HUES64 (cell line): Measurements from ENCODE around the gene PARD6B.

Source experiments
- H3K27ac ChIP-seq: 2 replicates; pipeline ENCODE4 v1.7.0; 2013; ENCODE audit warnings: low read depth, low read length, inconsistent platforms
- H3K27me3 ChIP-seq: 2 replicates; pipeline ENCODE4 v1.6.1; 2013; ENCODE audit warnings: mild to moderate bottlenecking, low read length; ENCODE audit not compliant: insufficient read depth
- H3K36me3 ChIP-seq: 2 replicates; pipeline ENCODE4 v1.6.1; 2013; ENCODE audit warnings: mild to moderate bottlenecking, low read length; ENCODE audit not compliant: insufficient read depth
- H3K4me1 ChIP-seq: 2 replicates; pipeline ENCODE4 v1.6.1; 2013; ENCODE audit warnings: mild to moderate bottlenecking, low read length, moderate library complexity; ENCODE audit not compliant: insufficient read depth
- H3K4me3 ChIP-seq: 2 replicates; pipeline ENCODE4 v1.5.1; 2013; ENCODE audit warnings: mild to moderate bottlenecking, low read length, moderate library complexity
- H3K9ac ChIP-seq: 2 replicates; pipeline ENCODE4 v1.6.1; 2013; ENCODE audit warnings: mild to moderate bottlenecking, low read depth, low read length
- H3K9me3 ChIP-seq: 2 replicates; pipeline ENCODE4 v1.6.1; 2013; ENCODE audit warnings: low read depth, low read length; ENCODE audit not compliant: insufficient read depth
- WGBS: fragments of 150-250, 120-280 bp; methylation state at CpG from one replicate; pipeline ENCODE4 v1.1.7; 2013; ENCODE audit warnings: missing lambda C conversion rate; 5-methylcytosine and 5-hydroxymethylcytosine counted together

The PARD6B gene

GRCh38 chr20:50716518-50716917 lies 14.9 kb upstream of the PARD6B start:
- Histone ChIP-seq H3K27ac (no peak overlapping the region), H3K4me1 (peaks cover 8% of the 10 kb centered on the region), H3K9me3 (no peaks in the 10 kb centered on the region), H3K27me3 (no peaks in the 10 kb centered on the region), H3K36me3 (no peaks in the 10 kb centered on the region), H3K4me3 (no peak overlapping the region), H3K9ac (no peak overlapping the region)
- WGBS = no CpG with 5 or more reads among the region's 1 CpG

GRCh38 chr20:50717312-50717711 lies 14.1 kb upstream of the PARD6B start:
- H3K36me3 ChIP-seq = no peaks in the 10 kb centered on the region
- no peaks in the 10 kb centered on the region for H3K27me3 ChIP-seq
- H3K9ac ChIP-seq = no peak overlapping the region
- 89% methylated on average over 2 of the region's 2 CpGs for WGBS
- peaks cover 8% of the 10 kb centered on the region for H3K4me1 ChIP-seq
- H3K9me3 ChIP-seq = no peaks in the 10 kb centered on the region
- H3K27ac ChIP-seq = no peak overlapping the region
- H3K4me3 ChIP-seq = no peak overlapping the region

GRCh38 chr20:50717974-50718761 lies 13.2 kb upstream of the PARD6B start:
- WGBS = 65% methylated on average over 11 of the region's 13 CpGs
- Histone ChIP-seq H3K36me3 (no peaks in the 10 kb centered on the region), H3K27ac (no peak overlapping the region), H3K4me3 (no peak overlapping the region), H3K9me3 (no peaks in the 10 kb centered on the region), H3K27me3 (no peaks in the 10 kb centered on the region), H3K9ac (no peak overlapping the region), H3K4me1 (peaks cover 8% of the 10 kb centered on the region)

- H3K27ac ChIP-seq = no peak overlapping the region
- H3K27me3 ChIP-seq = no peaks in the 10 kb centered on the region
- H3K4me1 ChIP-seq = peaks cover 10% of the 10 kb centered on the region
- no peaks in the 10 kb centered on the region for H3K9me3 ChIP-seq
- H3K4me3 ChIP-seq = no peak overlapping the region
- no peak overlapping the region for H3K9ac ChIP-seq
- WGBS = 99% methylated on average over 4 of the region's 4 CpGs
- no peaks in the 10 kb centered on the region for H3K36me3 ChIP-seq
Observed at GRCh38 chr20:50719328-50719727, 12.1 kb upstream of the PARD6B start.

GRCh38 chr20:50720026-50720425 lies 11.4 kb upstream of the PARD6B start:
- WGBS = 88% methylated on average over 3 of the region's 5 CpGs
- H3K27me3 ChIP-seq = no peaks in the 10 kb centered on the region
- H3K27ac ChIP-seq = no peak overlapping the region
- peaks cover 17% of the 10 kb centered on the region for H3K4me1 ChIP-seq
- H3K36me3 ChIP-seq = no peaks in the 10 kb centered on the region
- no peak overlapping the region for H3K4me3 ChIP-seq
- H3K9ac ChIP-seq = no peak overlapping the region
- H3K9me3 ChIP-seq = no peaks in the 10 kb centered on the region

- Histone ChIP-seq H3K4me1 (peaks cover 22% of the 10 kb centered on the region), H3K4me3 (no peak overlapping the region), H3K9ac (no peak overlapping the region), H3K27ac (no peak overlapping the region), H3K36me3 (no peaks in the 10 kb centered on the region), H3K9me3 (no peaks in the 10 kb centered on the region), H3K27me3 (no peaks in the 10 kb centered on the region)
Observed at GRCh38 chr20:50720582-50720981, 10.8 kb upstream of the PARD6B start.

- no peak overlapping the region for H3K9ac ChIP-seq
- no peaks in the 10 kb centered on the region for H3K36me3 ChIP-seq
- H3K27me3 ChIP-seq = no peaks in the 10 kb centered on the region
- H3K27ac ChIP-seq = no peak overlapping the region
- no peak overlapping the region for H3K4me3 ChIP-seq
- WGBS = 90% methylated on average over 9 of the region's 9 CpGs
- peaks cover 22% of the 10 kb centered on the region for H3K4me1 ChIP-seq
- H3K9me3 ChIP-seq = no peaks in the 10 kb centered on the region
Observed at GRCh38 chr20:50721881-50722281, 9.5 kb upstream of the PARD6B start.

GRCh38 chr20:50722424-50723155 lies 8.8 kb upstream of the PARD6B start:
- WGBS = 91% methylated on average over 10 of the region's 10 CpGs
- Histone ChIP-seq H3K36me3 (no peaks in the 10 kb centered on the region), H3K4me1 (peaks cover 22% of the 10 kb centered on the region), H3K27me3 (no peaks in the 10 kb centered on the region), H3K27ac (no peak overlapping the region), H3K4me3 (no peak overlapping the region), H3K9ac (no peak overlapping the region), H3K9me3 (no peaks in the 10 kb centered on the region)

GRCh38 chr20:50723672-50724071 lies 7.7 kb upstream of the PARD6B start:
- WGBS = 97% methylated on average over 9 of the region's 9 CpGs
- H3K36me3 ChIP-seq = no peaks in the 10 kb centered on the region

GRCh38 chr20:50724112-50724725 lies 7.2 kb upstream of the PARD6B start:
- H3K4me3 ChIP-seq = no peak overlapping the region
- 91% methylated on average over 7 of the region's 7 CpGs for WGBS
- H3K4me1 ChIP-seq = peaks cover 16% of the 10 kb centered on the region
- H3K36me3 ChIP-seq = no peaks in the 10 kb centered on the region
- no peaks in the 10 kb centered on the region for H3K9me3 ChIP-seq
- H3K27me3 ChIP-seq = no peaks in the 10 kb centered on the region
- peak overlapping the region; percentile 45; the same call in 1 of the 2 replicates for H3K9ac ChIP-seq
- peak overlapping the region; percentile 32; the same call in 1 of the 2 replicates for H3K27ac ChIP-seq

More at GRCh38 chr20:50723672-50724071, 7.7 kb upstream of the PARD6B start:
- H3K9me3 ChIP-seq = no peaks in the 10 kb centered on the region
- no peak overlapping the region for H3K27ac ChIP-seq
- peaks cover 14% of the 10 kb centered on the region for H3K4me1 ChIP-seq
- H3K27me3 ChIP-seq = no peaks in the 10 kb centered on the region
- H3K9ac ChIP-seq = no peak overlapping the region
- H3K4me3 ChIP-seq = no peak overlapping the region
